GM04504 (cell line): ENCODE data around the gene SLC25A42.
"Not testable (repeated sequence)": the region's sequence is repeated elsewhere in the genome, so short reads cannot be mapped to it uniquely, and the experiment has no call there.

Experiments used
- DNase-seq: peaks from one replicate; pipeline ENCODE4 v3.0.0-alpha.2; 2012; ENCODE audit warnings: low read depth

Gene SLC25A42

DNA sequence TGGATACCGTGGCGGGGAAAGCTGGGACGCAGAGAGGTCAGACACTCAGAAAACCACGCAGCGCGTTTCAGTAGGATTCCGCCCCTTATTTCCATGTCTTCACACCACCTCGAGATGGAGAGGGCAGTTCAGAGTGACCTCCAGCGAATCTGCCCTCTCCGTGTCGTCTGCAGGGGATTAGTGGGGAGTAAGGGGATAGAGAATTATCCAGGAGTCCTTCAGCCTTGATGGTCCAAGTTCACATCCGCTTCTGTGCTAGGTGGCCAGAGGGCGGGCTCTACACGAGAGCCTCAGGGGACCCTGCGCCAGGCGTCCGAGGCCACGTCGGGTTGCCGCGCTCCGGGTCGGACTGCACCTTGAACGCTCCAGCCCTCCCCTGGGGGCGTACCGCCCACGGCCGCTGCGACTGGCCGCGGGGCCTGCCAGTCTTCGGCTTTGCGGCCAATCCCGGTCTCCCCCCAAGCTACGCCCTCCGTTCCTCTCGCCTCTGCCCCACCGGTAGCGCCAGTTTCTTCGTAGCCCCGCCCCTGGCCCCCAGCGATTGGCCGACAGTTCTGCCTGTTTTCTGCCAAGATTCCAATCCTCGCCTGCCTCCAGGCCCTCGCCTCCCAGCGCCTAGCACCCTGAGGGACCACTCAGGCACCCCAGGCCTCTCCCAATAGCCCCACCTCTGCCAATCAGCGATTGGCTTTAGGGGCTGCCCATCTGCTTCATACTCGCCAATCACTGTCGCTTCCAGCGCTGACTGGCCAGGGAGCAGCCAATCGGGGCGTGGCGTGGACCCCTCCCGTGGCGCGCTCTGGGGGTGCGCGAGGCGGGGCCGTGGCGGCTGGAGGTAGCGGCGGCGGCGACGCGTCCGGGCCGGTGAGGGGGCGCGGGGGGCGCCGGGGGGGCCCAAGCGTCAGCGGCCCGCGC is at the start of gene SLC25A42:
Gene SLC25A42 (plus strand): TSS at position 812 of the 915 bp plus-strand sequence. CDS start 32,131 bp downstream, outside the sequence.
- DNase-seq: peak; percentile 100

DNA sequence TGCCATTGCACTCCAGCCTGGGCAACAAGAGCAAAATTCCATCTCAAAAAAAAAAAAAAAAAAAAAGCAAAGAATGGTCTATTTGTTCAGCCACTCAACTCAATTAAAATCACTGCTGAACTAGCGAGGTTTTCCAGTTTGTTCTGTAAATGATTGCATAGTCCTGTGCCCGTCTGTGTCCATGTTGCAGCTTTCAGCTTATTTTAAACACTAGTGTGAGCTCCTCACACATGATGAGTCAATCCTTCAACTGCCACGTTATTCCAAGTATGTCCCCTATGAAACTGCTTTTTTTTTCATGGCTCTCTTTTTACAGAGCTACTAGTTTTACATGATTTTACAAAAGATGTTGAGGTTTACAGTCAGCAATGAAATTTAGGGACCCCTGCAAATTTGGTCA is 42.7 kb upstream of the SLC25A42 start:
- no peak for DNase-seq

DNA sequence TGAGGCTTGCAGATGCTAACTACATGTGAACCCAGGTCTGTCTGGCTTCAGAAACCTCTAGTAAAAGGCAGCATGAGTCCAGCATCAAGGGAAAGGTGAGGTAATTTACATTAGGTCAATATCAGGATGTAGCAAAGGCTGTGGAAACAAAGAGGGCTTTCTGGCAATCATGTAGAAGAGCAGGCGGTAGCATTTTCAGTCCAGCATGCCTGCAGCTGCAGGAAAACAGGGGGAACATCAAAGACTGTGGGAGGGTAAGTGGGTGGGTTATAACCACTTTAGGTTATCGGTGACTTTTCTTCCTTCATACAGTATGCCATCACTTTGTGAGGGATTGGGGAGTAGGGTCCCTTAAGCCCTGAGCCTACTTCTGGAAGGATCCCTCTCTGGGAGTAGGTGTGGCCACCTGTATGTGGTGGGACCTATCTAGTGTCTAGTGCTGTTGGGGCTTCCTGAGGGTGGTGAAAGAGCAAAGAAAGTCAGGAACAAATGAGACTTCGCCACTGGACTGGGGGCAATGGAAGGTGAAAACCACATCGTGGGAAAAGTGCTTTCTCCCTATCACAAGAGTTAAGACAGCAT is 41.3 kb upstream of the SLC25A42 start:
- DNase-seq: no peak

DNA sequence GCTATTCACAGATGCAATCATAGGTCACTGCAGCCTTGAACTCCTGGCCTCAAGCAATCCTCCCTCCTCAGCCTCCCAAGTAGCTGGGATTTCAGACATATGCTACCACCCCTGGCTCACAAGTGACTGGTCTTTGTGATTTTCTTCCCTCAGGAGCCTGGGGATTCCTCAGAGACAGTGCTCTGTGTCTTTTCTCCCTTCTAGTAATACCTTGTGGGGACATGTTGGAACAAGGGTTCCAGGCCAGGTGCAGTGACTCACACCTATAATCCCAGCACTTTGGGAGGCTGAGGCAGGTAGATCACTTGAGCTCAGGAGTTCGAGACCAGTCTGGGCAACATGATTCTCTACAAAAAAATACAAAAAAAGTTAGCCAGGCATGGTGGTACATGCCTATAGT is 40.4 kb upstream of the SLC25A42 start:
- not testable (repeated sequence) for DNase-seq

DNA sequence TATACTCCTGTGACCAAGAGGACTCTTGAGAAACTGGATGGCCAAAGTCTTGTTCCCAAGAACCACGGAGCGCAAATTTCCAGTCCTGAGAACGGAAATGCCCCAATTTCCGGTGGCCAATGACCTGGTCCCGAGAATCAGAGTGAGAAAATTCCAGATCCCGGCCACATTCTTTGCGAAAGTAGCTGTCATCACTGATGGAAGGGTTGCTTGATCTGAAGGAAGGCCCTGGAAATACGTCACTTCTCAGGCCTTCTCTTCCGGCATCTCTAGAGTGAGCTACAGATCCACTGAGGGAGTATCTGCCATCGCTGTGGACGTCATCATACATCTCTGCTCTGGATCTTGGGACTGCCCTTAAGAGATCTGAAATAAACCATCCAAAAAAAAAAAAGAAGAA is 37.9 kb upstream of the SLC25A42 start:
- DNase-seq: no peak

DNA sequence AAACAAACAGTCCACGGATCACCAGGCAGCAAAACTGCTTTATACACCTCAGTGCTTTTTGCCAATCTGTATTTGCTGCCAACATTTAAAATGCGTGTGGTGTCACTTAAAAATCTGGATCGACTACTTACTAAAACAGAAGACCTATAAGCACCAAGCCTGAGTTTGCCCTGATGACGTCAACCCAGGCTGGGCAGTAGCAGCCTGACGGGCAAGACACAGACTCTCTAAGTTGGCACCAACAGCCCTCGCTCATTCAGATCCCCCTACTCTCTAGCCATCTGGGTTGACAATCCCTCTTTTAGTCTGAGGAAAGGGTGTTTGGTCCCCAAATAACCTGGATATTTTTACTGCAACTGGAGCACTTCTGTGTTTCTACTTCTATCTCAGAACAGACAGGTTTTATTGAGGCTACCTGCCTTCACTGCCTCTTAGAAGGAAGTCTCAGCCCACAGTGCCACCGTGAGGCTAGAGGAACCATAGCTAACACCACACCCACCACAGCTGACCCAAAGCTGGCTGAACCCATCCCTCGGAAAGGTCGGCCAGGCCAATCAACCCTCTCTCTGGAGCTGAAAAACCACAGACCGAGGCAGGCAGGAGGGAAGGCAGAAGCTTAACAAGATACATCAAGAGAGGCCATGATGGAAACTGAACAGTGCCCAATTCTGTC is 37.4 kb upstream of the SLC25A42 start:
- DNase-seq: no peak

DNA sequence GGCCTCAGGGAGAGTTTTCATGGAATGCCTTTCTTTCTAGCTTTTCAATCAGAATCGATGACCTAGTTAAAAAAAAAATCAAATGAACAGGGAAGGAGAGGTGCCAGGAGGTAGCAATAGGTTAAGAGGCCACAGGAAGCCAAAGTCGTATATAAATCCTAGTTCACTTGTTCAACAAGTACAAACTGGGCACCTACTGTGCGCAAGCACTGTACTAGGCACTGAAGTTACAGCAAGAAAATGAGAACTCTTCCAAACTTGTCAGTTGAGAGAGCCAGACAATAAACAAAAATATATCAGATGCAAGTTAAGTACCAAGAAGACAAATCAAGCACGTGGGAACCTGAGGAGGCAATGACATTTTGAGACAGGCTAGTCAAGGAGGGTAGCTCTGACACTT is 36.6 kb upstream of the SLC25A42 start:
- no peak for DNase-seq

DNA sequence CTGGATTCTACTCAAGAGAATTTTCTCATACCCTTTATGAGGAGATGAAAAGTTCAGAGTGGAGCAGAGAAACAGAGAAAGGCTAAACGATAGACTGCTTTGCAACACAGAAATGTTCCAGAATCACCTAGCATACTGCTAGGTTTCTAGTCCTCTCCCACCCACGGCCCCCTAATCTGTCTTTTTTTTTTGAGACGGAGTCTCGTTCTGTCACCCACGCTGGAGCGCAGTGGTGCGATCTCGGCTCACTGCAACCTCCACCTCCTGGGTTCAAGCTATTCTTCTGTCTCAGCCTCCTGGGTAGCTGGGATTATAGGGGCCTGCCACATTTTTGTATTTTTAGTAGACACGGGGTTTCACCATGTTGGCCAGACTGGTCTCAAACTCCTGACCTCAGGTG is 35.3 kb upstream of the SLC25A42 start:
- DNase-seq: no peak

- DNase-seq: no peak
Observed at GRCh38 chr19:19031891-19032290, 31.9 kb upstream of the SLC25A42 start.

DNA sequence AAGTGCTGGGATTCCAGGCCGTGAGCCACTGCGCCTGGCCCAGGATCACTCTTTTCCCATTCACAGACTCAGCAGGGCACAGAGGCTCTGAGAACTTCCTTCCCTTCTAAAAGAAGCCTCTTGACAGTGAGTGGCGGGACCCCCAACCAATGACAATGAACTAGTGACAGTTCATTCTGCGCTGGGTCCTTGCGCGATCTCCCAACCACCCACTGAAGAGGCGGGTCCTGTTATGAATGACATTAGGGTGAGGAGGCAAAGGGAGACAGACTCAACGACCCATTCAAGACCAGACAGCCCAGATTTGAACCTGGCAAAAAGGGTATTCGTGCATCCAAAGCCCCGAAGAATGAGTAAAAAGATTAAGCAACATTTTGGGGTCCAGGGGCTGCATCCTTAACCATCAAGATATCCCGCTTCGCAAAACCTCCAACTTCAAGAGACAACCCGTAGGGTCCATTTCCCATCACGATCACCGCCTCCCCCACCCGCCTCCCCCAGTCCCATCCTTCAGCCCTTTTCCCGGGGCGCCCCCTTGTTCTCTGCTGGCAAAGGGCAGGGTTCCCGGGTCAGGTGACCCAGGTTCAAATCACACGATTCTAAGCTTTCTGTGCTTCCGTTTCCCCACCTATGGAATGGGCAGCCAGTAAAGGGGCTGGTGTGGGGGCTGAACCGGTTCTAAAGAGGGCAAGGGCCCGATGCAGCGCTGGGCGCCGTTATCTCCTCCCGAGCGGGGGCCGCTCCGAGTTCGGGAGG is 31.2 kb upstream of the SLC25A42 start:
- DNase-seq: peak; percentile 89

DNA sequence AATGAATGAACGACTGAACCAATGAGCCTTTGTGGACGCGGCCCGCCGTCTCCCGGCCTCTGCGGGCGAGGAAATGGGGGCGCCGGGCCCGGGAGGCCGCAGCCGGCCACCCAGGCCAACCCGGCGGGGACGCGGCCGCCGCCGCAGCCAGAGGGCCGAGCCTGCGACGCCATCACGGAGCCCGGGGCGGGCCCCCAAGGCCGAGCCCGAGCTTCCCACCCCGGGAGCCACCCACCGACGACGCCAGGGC is 30.7 kb upstream of the SLC25A42 start:
- DNase-seq: no peak

- peak; percentile 67 for DNase-seq
Observed at GRCh38 chr19:19033426-19034203, 30.2 kb upstream of the SLC25A42 start, which contains the start of the genes ARMC6 and SUGP2. Gene ARMC6, plus strand, starts transcription at chr19:19033603. Its CDS starts 607 bp downstream, at chr19:19034210. Gene SUGP2, minus strand, starts transcription at chr19:19033517. Its CDS starts 2,446 bp downstream, at chr19:19031071.

DNA sequence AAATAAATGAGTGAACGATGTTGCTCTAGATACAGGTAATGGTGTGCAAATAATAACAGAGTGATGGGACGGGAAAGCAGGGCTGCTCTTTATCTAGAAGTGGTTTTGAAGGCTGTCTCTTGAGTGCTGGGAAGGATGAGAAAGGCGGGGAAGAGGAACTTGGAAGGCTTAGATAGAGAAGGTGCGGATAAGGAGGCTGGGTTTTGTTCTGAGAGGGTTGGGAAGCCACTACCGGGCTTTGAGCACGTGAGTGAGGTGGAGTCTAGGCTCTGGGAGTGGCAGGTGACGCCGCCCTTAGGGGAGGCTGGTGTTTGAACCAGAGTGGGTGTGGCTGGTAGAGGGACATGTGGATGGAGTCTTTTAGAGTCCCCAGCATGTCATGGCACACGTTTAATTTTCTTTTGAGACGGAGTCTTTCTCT is 29.6 kb upstream of the SLC25A42 start:
- no peak for DNase-seq

GRCh38 chr19:19039901-19040300 is 23.9 kb upstream of the SLC25A42 start:
- no peak for DNase-seq

DNA sequence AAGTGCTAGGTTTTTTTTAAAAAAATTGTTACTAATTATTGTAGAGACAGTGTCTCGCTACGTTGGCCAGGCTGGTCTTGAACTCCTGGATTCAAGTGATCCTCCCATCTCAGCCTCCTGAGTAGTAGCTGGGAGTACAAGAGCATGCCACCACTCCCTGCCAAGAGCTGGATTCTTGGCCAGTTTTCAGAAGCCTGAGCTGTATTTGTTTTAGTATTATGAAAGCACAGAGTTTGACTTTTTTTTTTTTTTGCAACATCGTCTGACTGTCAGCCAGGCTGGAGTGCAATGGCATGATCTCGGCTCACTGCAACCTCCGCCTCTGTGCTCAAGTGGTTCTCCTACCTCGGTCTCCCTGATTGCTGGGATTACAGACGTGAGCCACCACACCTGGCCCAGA is 23.4 kb upstream of the SLC25A42 start:
- DNase-seq: peak; percentile 82

DNA sequence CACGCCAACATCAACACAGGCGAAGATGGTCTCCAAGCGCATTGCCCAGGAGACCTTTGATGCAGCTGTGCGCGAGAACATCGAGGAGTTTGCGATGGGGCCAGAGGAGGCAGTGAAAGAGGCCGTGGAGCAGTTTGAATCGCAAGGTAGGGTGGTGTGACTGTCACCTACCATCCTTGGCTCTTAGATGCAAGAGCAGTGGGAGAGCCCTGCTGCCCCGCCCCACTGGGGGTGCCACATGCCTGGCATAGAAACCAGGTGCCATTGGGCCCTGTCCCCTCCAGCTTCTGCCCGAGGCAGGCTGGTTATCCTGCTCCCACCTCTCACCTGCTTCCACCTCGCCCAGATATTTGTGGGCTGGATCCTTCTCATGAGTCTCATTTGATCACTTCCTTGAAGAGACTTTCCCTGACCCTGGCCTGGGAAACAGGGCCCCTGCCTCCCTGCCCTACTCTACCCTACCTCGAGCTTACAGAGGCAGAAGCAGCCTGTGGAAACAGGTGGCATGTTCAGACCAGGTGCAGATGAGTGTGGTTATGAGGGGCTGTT is 21.0 kb upstream of the SLC25A42 start:
- no peak for DNase-seq

DNA sequence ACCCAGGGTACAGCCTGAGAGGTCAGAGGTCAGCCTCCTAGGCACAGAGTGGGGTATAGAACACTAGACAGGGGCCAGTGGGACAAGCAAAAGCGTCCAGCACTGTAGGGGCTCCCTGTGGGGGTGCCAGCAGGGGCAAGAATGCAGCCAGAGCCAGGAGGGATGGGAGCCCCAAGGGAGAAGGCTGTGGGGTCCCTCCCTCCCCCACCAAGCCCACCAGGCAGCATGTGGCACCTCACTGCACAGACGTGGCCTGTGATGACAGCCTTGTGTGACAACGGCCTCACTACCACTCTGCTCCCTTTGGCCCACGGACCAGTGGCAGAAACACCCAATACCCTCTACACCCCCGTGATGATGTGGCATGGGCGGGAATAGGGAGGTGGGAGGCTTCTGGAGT is 20.3 kb upstream of the SLC25A42 start:
- DNase-seq: no peak

DNA sequence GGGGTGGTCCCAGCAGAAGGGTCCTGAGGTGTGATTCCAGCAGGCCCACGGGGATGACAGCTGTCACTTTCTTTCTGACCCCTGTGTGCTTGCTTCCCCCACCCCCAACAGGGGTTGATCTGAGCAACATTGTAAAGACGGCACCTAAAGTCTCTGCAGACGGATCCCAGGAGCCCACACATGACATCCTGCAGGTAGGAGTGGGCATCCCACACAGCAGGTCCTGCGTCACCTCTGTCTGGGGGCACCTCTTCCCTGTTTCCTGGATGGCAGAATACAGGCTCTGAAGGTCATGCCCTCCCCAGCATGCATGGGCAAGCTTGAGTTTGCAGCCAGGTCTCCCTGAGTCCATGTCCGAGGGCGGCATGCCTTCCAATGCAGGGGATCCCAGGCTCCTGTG is 19.9 kb upstream of the SLC25A42 start:
- no peak for DNase-seq

DNA sequence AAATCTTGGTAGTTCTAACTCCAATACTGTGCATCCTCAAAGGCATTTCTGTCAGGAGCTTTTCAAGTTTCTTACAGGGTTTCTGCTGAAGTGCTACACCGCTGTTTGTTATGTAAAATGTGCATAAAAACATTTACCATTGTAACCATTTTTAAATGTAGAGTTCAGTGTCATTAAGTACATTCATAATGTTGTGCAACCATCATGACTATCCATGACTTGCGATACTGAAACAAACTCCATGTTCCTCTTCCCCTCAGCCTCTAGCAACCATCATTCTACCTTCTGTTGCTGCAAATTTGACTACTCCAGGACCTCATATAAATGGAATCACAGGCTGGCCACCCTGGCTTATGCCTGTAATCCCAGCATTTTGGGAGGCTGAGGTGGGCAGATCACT is 14.4 kb upstream of the SLC25A42 start:
- no peak for DNase-seq

- no peak for DNase-seq
Observed at GRCh38 chr19:19050104-19050503, 13.7 kb upstream of the SLC25A42 start.

- no peak for DNase-seq
Observed at GRCh38 chr19:19050731-19051130, 13.1 kb upstream of the SLC25A42 start.
